Esophagus squamous epithelium (tissue), 5 donors: ENCODE measurements around the gene FOXD2. TPM values are rescaled to one million over a fixed set of nuclear protein-coding genes. Genes with fewer than 3 reads are reported as not detected.

Experiments
- DNase-seq: peaks from one replicate; lab custom pipeline; 2025; lab: John Stamatoyannopoulos, UW
- H3K27ac ChIP-seq, 4 donors: fragments of 200-600 bp; sonication (generic); one replicate each; pipeline ENCODE4 v1.5.1; 2016 to 2019; ENCODE audit warnings: mild to moderate bottlenecking in 1 of 4
- H3K27me3 ChIP-seq, 4 donors: fragments of 200-600 bp; sonication (generic); 1 replicate in 3 of 4; 2 replicates in 1 of 4; pipeline versions ENCODE4 v1.5.1 to v1.6.0; 2017 to 2021; ENCODE audit warnings: antibody characterized with exemption in 1 of 4
- H3K36me3 ChIP-seq, 3 donors: fragments of 200-600 bp; sonication (generic); one replicate each; pipeline ENCODE4 v1.5.1; 2016 to 2019
- H3K4me1 ChIP-seq, 3 donors: fragments of 200-600 bp; sonication (generic); one replicate each; pipeline ENCODE4 v1.5.1; 2017 to 2019
- H3K4me3 ChIP-seq, 4 donors: fragments of 200-600 bp; sonication (generic); 1 replicate in 3 of 4; 2 replicates in 1 of 4; pipeline ENCODE4 v1.5.1; 2016 to 2019; ENCODE audit warnings: mild to moderate bottlenecking in 2 of 4, moderate library complexity in 1 of 4
- H3K9me3 ChIP-seq, 3 donors: fragments of 200-600 bp; sonication (generic); one replicate each; pipeline ENCODE4 v1.5.1; 2016 to 2019
- POLR2A ChIP-seq, 4 donors: fragments of 450-650 bp; IDR thresholded peaks; one replicate each; pipeline ENCODE4 v1.6.1; 2017; ENCODE audit warnings: antibody characterized with exemption in 4 of 4, mild to moderate bottlenecking in 4 of 4, moderate library complexity in 3 of 4
- WGBS, 2 donors: methylation state at CpG; one replicate each; pipeline ENCODE4 v1.1.5; 2018; 5-methylcytosine and 5-hydroxymethylcytosine counted together
- intact Hi-C: fragments of 100-400 bp; cut with DNase I; formaldehyde crosslinking; loops from one replicate; pipeline ENCODE4 v1.15.0; 2022
- total RNA-seq, 4 donors: library from RNA; depleted of rRNA; stranded (reverse); fragments of >200 nt; gene quantifications; one replicate each; pipeline ENCODE4 v1.1.0, GENCODE V29; 2016
- TF ChIP-seq, protein P1 (sequence below), 6 experiments: fragments of 450-650 bp in 4 of 6; fragments of 200-600 bp in 2 of 6; sonication (generic) in 2 of 6; IDR thresholded peaks; one replicate each; pipeline ENCODE4 v1.5.1; 2016 to 2019; ENCODE audit warnings: antibody characterized with exemption in 6 of 6, mild to moderate bottlenecking in 4 of 6, moderate library complexity in 4 of 6
- donor health status: DM: yes; HTN: yes; CAD: no.

FOXD2 gene
- total RNA-seq, 4 donors from 2014 or later, result under 0.01 TPM; not detected in 3

DNA sequence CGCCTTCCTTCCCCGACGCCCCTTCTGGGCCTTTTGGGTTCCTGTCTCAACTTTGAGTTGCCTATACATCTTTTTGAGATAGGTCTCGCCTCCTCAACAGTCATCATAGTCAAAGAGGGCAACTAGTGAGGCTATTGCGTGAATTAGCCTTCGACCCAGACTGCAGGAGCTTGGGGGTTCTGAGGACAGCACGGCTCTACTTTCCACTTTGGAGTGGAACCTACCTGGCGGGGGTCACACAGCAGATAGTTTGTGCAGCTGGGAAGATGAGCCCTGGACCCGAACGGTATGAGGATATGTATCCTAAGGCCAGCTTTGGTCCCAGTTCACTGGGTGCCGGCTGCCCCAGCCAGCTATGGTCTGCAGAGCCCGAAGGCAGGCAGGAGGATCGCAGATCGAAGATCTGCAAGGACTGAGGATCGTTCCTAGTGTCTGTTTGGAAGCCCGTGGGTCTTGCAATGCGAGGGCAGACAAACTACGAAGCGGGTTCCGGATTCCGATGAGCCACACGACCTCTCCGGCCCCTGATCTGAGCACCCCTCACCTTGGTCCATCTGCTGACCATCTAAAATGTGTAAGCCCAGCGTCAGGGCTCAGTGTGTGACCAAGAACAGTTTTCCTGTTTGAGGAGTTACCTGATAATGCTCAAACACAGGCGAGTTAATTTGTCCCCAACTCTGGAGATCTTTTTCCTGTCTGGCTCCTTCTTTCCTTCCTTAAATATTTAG, 8.1 kb downstream of the FOXD2 start:
- no peak overlapping the region for H3K27ac ChIP-seq

DNA sequence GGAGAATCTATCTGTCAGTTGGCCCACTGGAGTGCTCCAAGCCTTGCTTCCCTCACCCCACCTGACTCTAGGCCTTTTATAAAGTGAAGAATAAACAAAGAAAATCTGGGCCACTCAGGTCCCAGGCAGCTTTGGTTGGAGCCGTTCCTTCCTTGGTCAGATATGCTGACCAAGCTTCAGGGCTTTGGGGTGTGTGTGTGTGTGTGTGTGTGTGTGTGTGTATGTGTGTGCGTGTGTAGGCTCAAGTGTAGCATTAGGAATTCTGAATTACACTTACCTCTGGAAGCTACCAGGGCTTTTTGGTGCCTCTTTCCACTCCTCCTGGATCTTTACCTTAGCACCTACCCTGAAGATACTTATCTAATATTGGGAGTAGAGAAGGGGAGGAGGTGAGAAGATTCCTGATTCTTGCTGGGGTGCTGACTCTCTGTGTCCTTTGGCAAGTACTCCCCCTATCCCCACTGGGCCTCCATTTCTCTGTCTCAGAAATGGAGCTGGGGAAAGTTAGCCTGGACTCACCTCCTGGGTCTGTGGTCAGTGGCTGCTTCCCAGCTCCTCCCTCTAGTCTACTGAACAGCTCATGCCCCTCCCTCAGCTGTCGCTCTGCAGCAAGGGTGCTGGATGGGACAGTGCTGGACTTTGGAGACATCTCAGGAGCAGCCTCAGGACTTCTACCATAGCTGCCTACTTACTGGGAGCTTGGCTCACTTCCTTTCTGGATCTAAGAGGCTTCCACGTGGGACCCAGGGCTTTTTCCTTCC, 10.8 kb downstream of the FOXD2 start:
- Histone ChIP-seq H3K36me3 (no peaks in the 10 kb centered on the region), H3K27me3 (peaks cover 32 to 100% (median 41%) of the 10 kb centered on the region in 4 donors), H3K9me3 (no peaks in the 10 kb centered on the region), H3K4me3 (no peak overlapping the region), H3K4me1 (peaks cover 6 to 27% (median 12%) of the 10 kb centered on the region in 3 donors), H3K27ac (no peak overlapping the region)
- WGBS, 2 donors, result 50 to 71% methylated on average over 2 of the region's 4 CpGs
- no peak for DNase-seq
- intact Hi-C loops, result no loop called here
- TF ChIP-seq, protein P1, sequence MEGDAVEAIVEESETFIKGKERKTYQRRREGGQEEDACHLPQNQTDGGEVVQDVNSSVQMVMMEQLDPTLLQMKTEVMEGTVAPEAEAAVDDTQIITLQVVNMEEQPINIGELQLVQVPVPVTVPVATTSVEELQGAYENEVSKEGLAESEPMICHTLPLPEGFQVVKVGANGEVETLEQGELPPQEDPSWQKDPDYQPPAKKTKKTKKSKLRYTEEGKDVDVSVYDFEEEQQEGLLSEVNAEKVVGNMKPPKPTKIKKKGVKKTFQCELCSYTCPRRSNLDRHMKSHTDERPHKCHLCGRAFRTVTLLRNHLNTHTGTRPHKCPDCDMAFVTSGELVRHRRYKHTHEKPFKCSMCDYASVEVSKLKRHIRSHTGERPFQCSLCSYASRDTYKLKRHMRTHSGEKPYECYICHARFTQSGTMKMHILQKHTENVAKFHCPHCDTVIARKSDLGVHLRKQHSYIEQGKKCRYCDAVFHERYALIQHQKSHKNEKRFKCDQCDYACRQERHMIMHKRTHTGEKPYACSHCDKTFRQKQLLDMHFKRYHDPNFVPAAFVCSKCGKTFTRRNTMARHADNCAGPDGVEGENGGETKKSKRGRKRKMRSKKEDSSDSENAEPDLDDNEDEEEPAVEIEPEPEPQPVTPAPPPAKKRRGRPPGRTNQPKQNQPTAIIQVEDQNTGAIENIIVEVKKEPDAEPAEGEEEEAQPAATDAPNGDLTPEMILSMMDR (IDR thresholded peaks at IDR 0.05), result no peak
- TF ChIP-seq POLR2A (IDR thresholded peaks at IDR 0.05), result no peak

More for the DNA sequence above, 8.1 kb downstream of the FOXD2 start:
- no peaks in the 10 kb centered on the region for H3K9me3 ChIP-seq
- peaks cover 6 to 28% (median 12%) of the 10 kb centered on the region in 3 donors for H3K4me1 ChIP-seq
- no peak overlapping the region for H3K4me3 ChIP-seq
- intact Hi-C loops, result no loop called here
- WGBS, 2 donors, result 17 to 31% methylated on average over 2 to 12 of the region's 25 CpGs
- DNase-seq, result no peak
- TF ChIP-seq, protein P1 (IDR thresholded peaks at IDR 0.05), result no peak
- no peak for TF ChIP-seq POLR2A (IDR thresholded peaks at IDR 0.05)
- no peaks in the 10 kb centered on the region for H3K36me3 ChIP-seq
- peaks cover 36 to 100% (median 49%) of the 10 kb centered on the region in 4 donors for H3K27me3 ChIP-seq

DNA sequence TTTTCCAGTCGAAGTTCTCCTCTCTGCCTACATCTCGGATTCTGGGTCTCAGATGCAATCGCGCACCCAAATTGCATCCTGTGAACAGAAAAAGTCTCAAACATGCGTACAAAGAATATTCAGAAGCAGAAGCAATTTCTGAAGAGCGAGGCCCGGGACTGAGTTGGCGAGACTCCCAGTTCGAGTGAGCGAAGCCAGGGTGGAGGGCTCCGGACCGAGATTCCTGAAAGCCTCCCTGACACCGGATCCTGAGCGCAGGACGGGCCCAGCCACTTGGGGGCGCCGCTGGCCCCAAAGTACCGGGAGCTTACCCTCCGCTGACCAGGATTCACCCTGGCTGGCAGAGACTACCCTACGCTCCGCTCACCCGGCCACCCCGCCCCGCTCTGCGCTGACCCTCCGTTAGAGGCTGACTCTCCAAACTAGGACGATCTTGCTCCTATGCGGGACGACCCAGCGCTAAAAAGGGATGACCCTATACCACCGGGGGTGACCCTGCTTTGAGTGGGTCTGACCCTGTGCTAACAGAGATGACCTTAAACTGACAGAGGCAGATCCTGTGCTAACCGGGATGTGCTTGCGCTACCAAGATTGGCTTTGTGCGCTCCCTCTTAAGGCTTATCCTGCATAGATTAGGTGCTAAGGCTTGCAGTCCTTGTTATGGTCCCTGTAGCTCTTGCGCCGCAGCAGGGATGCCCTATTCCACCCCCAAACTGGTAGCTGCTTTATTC, 12.1 kb downstream of the FOXD2 start:
- no peak for DNase-seq

DNA sequence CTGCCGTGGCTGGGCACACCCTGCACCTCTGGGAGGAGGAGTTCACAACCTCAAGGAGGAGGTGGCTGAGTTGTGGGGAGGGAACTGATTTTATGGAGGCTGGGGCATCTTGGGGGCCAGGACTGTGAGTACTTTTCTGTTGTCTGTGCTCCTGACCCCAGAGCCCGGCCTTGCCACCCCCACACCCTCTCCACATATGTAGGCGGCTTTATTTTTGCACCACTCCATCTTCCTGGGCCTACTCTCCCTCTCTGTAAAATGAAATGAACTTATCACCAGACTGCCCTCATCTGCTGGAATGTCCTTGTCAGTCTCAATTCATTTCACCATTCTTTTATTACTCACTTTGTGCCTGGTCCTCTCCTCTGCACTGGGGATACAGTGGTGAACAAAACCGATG, 12.8 kb downstream of the FOXD2 start:
- 50 to 65% methylated on average over 4 of the region's 4 CpGs for WGBS, 2 donors
- DNase-seq, result no peak
- TF ChIP-seq POLR2A (IDR thresholded peaks at IDR 0.05), result no peak
- TF ChIP-seq, protein P1 (IDR thresholded peaks at IDR 0.05), result no peak
- no peaks in the 10 kb centered on the region for H3K9me3 ChIP-seq
- H3K4me1 ChIP-seq, result peaks cover 0 to 11% (median 0%) of the 10 kb centered on the region in 3 donors
- H3K27me3 ChIP-seq, result peaks cover 13 to 99% (median 23%) of the 10 kb centered on the region in 4 donors
- no peak overlapping the region for H3K27ac ChIP-seq
- H3K36me3 ChIP-seq, result no peaks in the 10 kb centered on the region
- intact Hi-C loops, result no loop called here
- H3K4me3 ChIP-seq, result no peak overlapping the region

More for the DNA sequence above, 12.1 kb downstream of the FOXD2 start:
- WGBS, 2 donors, result 20 to 24% methylated on average over 21 to 27 of the region's 36 CpGs
- intact Hi-C loops, result no loop called here
- no peak overlapping the region for H3K4me3 ChIP-seq
- TF ChIP-seq POLR2A (IDR thresholded peaks at IDR 0.05), result no peak
- TF ChIP-seq, protein P1 (IDR thresholded peaks at IDR 0.05), result peak in 4 of 6 experiments; percentile 32 to 41 (median 34)
- peaks cover 19 to 100% (median 29%) of the 10 kb centered on the region in 4 donors for H3K27me3 ChIP-seq
- H3K9me3 ChIP-seq, result no peaks in the 10 kb centered on the region
- H3K27ac ChIP-seq, result no peak overlapping the region
- H3K36me3 ChIP-seq, result no peaks in the 10 kb centered on the region
- H3K4me1 ChIP-seq, result peaks cover 0 to 14% (median 3%) of the 10 kb centered on the region in 3 donors
